SK-N-DZ (cell line): ENCODE measurements around the gene TNFSF13B.

Experiments
- DNase-seq: peaks from one replicate; pipeline ENCODE4 v3.0.0-alpha.2; 2015; ENCODE audit warnings: low spot score
- small RNA-seq, 2 experiments: library from RNA; depleted of rRNA; stranded (forward); fragments of <200 nt; gene quantifications; one replicate each; pipeline ENCODE3, GENCODE V24; 2014

Gene TNFSF13B

GRCh38 chr13:108346376-108346775 lies 76.9 kb downstream of the TNFSF13B start:
- no peak for DNase-seq

- no peak for DNase-seq
These were observed 79.8 kb downstream of the TNFSF13B start for GRCh38 chr13:108349269-108349668.

GRCh38 chr13:108350579-108350978 lies 81.1 kb downstream of the TNFSF13B start:
- DNase-seq = no peak

GRCh38 chr13:108352599-108352998 lies 83.1 kb downstream of the TNFSF13B start:
- no peak for DNase-seq

- no peak for DNase-seq
These were observed 87.7 kb downstream of the TNFSF13B start for GRCh38 chr13:108357228-108357627.

Small RNAs within 50 kb of the gene (small RNA-seq; reads per million reads assigned to genes)
- gene RNA5SP39 = 0 reads per million in 2 experiments
